Aorta (tissue), 5 donors: ENCODE data around the gene ITM2C. TPM values are rescaled to one million over a fixed set of nuclear protein-coding genes. Genes with fewer than 3 reads are reported as not detected.

Source experiments
- ATAC-seq: fragments of 200-7000 bp; cut with Tn5 transposase; one replicate; pipeline ENCODE4 v1.9.1; 2022; ENCODE audit warnings: moderate library complexity; ENCODE audit not compliant: low FRiP score
- DNase-seq, 2 donors: peaks; one replicate each; pipeline ENCODE4 v3.0.0-alpha.2; 2020
- H3K27ac ChIP-seq, 2 donors: one replicate each; pipeline ENCODE4 v1.5.1; 2013; ENCODE audit warnings: low read length in 2 of 2, mild to moderate bottlenecking in 2 of 2, moderate library complexity in 2 of 2, control low read depth in 1 of 2, inconsistent platforms in 1 of 2, low read depth in 1 of 2
- H3K27me3 ChIP-seq, 2 donors: one replicate each; pipeline ENCODE4 v1.6.1; 2013; ENCODE audit warnings: control low read depth in 1 of 2, low read length in 1 of 2, mild to moderate bottlenecking in 1 of 2, moderate library complexity in 1 of 2; ENCODE audit not compliant: insufficient read depth in 2 of 2, control insufficient read depth in 1 of 2
- H3K36me3 ChIP-seq, 2 donors: one replicate each; pipeline ENCODE4 v1.6.1; 2013; ENCODE audit warnings: control low read depth in 1 of 2, low read length in 1 of 2, mild to moderate bottlenecking in 1 of 2; ENCODE audit not compliant: insufficient read depth in 2 of 2, control insufficient read depth in 1 of 2
- H3K4me1 ChIP-seq, 2 donors: one replicate each; pipeline ENCODE4 v1.6.1; 2013; ENCODE audit warnings: low read length in 2 of 2, control low read depth in 1 of 2, mild to moderate bottlenecking in 1 of 2, moderate library complexity in 1 of 2; ENCODE audit not compliant: insufficient read depth in 2 of 2, control insufficient read depth in 1 of 2
- H3K4me3 ChIP-seq, 2 donors: one replicate each; pipeline ENCODE4 v1.5.1; 2013; ENCODE audit warnings: low read length in 2 of 2, control low read depth in 1 of 2, mild to moderate bottlenecking in 1 of 2
- H3K9me3 ChIP-seq: one replicate; pipeline ENCODE4 v1.6.1; 2013; ENCODE audit warnings: mild to moderate bottlenecking, low read length; ENCODE audit not compliant: control insufficient read depth
- WGBS, 2 donors: extraction: QIAGEN DNeasy Blood & Tissue Kit; methylation state at CpG; one replicate each; pipeline ENCODE4 v1.1.7; 2013; 5-methylcytosine and 5-hydroxymethylcytosine counted together
- intact Hi-C, 2 donors: fragments of 100-400 bp; cut with DNase I; formaldehyde crosslinking; loops; one replicate each; pipeline versions ENCODE4 v1.14.2 to v1.15.0; 2022
- polyA plus RNA-seq, 2 donors: library from polyadenylated mRNA; stranded (reverse); fragments of 200-250 nt; gene quantifications; one replicate each; pipeline ENCODE4 v1.2.3, GENCODE V29; 2013
- total RNA-seq, 2 donors: library from RNA; stranded (reverse); fragmentation: NEBNext Ultra II Directional; extraction: Animal tissue kit (Norgen Biotek cat#: 25700); gene quantifications; one replicate each; pipeline ENCODE4 v1.2.1, GENCODE V29; 2021
- donor health status: healthy with polysubstance abuse.
- donor health status: Bipolar disorder and iron deficiency.
- donor health status: DM: no; HTN: no; CAD: no.
- donor health status: DM: no; HTN: no; CAD: no.
- donor health status: DM: yes; HTN: yes; CAD: no.

ITM2C gene
- total and polyA plus RNA-seq, 4 donors: 59.6 to 117 (median 90.5) TPM

DNA sequence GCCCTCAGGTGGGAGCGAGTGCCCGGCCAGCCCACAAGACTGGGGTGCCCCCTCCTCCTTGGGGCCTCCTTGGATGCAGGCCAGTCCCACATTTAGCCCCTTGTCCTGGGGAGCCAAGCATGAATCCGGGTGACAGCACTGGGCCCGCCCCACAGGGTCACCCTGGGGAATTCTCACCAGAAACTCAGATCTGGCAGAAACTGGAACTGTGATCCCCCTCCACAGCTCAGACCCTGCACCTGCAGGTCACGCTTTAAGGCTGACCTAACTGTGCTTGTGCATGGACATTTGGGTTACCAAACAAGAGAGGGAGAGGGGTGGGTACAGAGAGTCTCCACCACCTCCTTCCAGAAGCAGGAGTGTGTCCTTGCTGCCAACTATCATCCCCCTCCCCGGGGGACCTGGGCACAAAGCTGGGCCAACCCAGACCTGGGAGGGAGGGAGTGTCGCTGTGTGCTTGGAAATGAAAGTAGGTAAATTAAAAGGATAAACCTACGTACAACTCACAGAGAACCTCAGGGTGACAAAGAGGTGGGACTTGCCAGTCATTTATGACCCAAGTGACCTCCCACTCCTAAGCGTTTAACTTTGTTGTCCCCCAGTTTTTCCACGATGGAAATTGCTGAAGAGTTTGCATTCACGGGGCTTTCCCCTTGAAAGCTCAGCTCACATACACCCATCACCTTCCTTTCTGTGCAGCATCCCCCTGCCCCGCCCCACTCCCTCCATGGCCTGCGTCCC is 9.1 kb downstream of the ITM2C start:
- Histone ChIP-seq H3K36me3 (no peaks in the 10 kb centered on the region), H3K9me3 (no peaks in the 10 kb centered on the region), H3K27me3 (no peaks in the 10 kb centered on the region), H3K27ac (no peak overlapping the region), H3K4me3 (no peak overlapping the region), H3K4me1 (peaks cover 0 to 4% of the 10 kb centered on the region in 2 donors)
- ATAC-seq: no peak
- DNase-seq: no peak
- 78 to 84% methylated on average over 13 of the region's 13 CpGs for WGBS, 2 donors
- intact Hi-C loops: no loop called here

DNA sequence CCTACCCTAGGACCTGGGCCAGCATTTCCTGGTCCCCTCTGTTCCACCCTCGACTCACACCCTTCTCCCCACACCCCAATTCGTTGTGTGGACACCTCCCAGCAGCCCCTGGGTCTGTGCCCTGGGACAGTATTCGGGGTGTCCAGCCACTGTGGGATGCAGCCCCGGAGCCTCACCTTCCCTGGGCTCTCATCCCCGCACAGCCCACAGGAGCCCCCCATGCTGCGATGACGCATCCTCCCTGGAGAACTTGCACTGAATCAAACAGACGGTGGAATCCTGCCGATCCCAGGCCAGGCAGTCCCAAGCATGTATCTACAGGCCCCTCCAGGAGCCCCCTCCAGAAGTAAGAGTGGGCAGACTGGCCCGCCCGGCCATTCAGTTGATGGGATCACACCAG is 9.7 kb downstream of the ITM2C start:
- ATAC-seq (no peak), DNase-seq (no peak)
- no peaks in the 10 kb centered on the region for H3K9me3 ChIP-seq
- no peak overlapping the region for H3K27ac ChIP-seq
- H3K27me3 ChIP-seq: no peaks in the 10 kb centered on the region
- H3K4me3 ChIP-seq: no peak overlapping the region
- WGBS, 2 donors: 91 to 92% methylated on average over 11 of the region's 11 CpGs
- peaks cover 0 to 4% of the 10 kb centered on the region in 2 donors for H3K4me1 ChIP-seq
- no peaks in the 10 kb centered on the region for H3K36me3 ChIP-seq
- intact Hi-C loops: no loop called here

DNA sequence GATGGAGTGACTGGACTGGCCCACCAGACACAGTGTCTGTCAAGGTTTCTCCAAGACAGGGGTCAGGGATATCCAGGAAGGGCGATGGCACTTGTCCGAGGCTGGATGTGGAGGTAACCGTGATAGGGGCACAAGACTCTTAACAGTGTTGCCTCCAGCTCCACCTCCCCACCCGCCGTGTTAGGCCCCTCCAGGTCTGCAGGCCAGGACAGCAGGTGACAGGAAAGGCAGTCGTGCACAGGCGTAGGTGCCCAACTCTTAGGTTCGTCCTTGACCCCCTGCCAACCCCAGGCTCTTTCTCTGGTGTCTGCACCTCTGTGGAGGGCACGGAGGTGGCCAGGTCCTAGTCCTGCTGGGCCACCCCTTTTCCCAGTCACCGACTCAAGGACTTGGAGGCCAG is 10.1 kb downstream of the ITM2C start:
- Histone ChIP-seq H3K4me3 (no peak overlapping the region), H3K27ac (no peak overlapping the region), H3K9me3 (no peaks in the 10 kb centered on the region), H3K27me3 (no peaks in the 10 kb centered on the region), H3K4me1 (peaks cover 0 to 4% of the 10 kb centered on the region in 2 donors), H3K36me3 (no peaks in the 10 kb centered on the region)
- DNase-seq: peak in 1 of 2 donors; percentile 32
- intact Hi-C loops: no loop called here
- ATAC-seq: no peak
- 95% methylated on average over 10 of the region's 10 CpGs for WGBS, 2 donors

GRCh38 chr2:230875347-230876315 is 10.9 kb downstream of the ITM2C start:
- Histone ChIP-seq H3K27ac (no peak overlapping the region), H3K9me3 (no peaks in the 10 kb centered on the region), H3K27me3 (no peaks in the 10 kb centered on the region), H3K36me3 (no peaks in the 10 kb centered on the region), H3K4me3 (no peak overlapping the region), H3K4me1 (peaks cover 0 to 4% of the 10 kb centered on the region in 2 donors)
- WGBS, 2 donors: 94 to 95% methylated on average over 34 of the region's 34 CpGs
- intact Hi-C loops: no loop called here
- DNase-seq (peak in 1 of 2 donors; percentile 26), ATAC-seq (no peak)

DNA sequence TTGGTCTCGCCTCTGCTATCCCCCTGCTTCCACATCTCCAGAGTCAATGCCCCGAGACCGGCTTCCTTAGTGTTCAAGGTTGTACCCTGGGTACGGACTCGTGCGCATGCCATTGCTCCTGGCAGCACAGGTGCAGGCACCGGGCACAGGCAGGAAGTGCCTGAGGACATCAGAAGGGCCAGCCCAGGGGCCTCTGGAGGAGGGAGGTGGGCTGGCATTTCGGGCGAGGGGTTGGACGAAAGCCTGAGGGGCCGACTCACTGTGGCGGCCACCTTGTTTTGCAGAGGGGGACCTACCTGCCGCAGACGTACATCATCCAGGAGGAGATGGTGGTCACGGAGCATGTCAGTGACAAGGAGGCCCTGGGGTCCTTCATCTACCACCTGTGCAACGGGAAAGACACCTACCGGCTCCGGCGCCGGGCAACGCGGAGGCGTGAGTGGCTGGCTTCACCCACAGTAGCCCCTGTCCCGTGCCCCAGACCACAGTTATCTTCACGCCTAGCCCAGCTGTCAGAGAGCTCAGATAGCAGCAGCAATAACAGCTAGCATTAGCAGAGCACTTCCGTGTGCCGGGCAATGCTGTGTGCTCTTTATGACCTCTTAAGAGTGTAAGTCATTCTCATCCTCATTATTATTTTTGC is 12.5 kb downstream of the ITM2C start:
- ATAC-seq (no peak), DNase-seq (peak; percentile 40 to 72)
- H3K4me3 ChIP-seq: no peak overlapping the region
- WGBS, 2 donors: 91 to 94% methylated on average over 27 of the region's 27 CpGs
- H3K9me3 ChIP-seq: no peaks in the 10 kb centered on the region
- no peak overlapping the region for H3K27ac ChIP-seq
- H3K27me3 ChIP-seq: no peaks in the 10 kb centered on the region
- no peaks in the 10 kb centered on the region for H3K4me1 ChIP-seq
- no peaks in the 10 kb centered on the region for H3K36me3 ChIP-seq
- intact Hi-C loops: no loop called here

DNA sequence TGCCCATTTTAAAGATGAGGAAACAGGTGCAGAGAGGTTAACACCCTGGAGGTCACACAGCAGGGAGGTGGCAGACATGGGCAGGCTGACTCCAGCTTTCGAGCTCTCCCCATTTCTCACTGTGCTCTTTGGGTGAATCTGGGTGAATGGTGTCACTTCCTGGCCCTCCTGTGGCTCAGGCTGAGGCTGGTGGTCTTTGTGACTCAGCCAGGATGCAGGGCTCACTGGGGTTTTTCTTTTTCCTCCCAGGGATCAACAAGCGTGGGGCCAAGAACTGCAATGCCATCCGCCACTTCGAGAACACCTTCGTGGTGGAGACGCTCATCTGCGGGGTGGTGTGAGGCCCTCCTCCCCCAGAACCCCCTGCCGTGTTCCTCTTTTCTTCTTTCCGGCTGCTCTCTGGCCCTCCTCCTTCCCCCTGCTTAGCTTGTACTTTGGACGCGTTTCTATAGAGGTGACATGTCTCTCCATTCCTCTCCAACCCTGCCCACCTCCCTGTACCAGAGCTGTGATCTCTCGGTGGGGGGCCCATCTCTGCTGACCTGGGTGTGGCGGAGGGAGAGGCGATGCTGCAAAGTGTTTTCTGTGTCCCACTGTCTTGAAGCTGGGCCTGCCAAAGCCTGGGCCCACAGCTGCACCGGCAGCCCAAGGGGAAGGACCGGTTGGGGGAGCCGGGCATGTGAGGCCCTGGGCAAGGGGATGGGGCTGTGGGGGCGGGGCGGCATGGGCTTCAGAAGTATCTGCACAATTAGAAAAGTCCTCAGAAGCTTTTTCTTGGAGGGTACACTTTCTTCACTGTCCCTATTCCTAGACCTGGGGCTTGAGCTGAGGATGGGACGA is 13.2 kb downstream of the ITM2C start:
- Histone ChIP-seq H3K36me3 (no peaks in the 10 kb centered on the region), H3K4me1 (no peaks in the 10 kb centered on the region), H3K9me3 (no peaks in the 10 kb centered on the region), H3K4me3 (no peak overlapping the region), H3K27ac (no peak overlapping the region), H3K27me3 (no peaks in the 10 kb centered on the region)
- ATAC-seq: no peak
- 78 to 81% methylated on average over 20 of the region's 20 CpGs for WGBS, 2 donors
- DNase-seq: peak; percentile 32 to 48
- intact Hi-C loops: no loop called here

DNA sequence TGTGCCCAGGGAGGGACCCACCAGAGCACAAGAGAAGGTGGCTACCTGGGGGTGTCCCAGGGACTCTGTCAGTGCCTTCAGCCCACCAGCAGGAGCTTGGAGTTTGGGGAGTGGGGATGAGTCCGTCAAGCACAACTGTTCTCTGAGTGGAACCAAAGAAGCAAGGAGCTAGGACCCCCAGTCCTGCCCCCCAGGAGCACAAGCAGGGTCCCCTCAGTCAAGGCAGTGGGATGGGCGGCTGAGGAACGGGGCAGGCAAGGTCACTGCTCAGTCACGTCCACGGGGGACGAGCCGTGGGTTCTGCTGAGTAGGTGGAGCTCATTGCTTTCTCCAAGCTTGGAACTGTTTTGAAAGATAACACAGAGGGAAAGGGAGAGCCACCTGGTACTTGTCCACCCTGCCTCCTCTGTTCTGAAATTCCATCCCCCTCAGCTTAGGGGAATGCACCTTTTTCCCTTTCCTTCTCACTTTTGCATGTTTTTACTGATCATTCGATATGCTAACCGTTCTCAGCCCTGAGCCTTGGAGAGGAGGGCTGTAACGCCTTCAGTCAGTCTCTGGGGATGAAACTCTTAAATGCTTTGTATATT is 14.0 kb downstream of the ITM2C start:
- H3K4me1 ChIP-seq: no peaks in the 10 kb centered on the region
- H3K9me3 ChIP-seq: no peaks in the 10 kb centered on the region
- H3K27ac ChIP-seq: no peak overlapping the region
- peak in 1 of 2 donors; percentile 67 for DNase-seq
- no peaks in the 10 kb centered on the region for H3K36me3 ChIP-seq
- H3K4me3 ChIP-seq: no peak overlapping the region
- no peaks in the 10 kb centered on the region for H3K27me3 ChIP-seq
- intact Hi-C loops: no loop called here
- WGBS, 2 donors: 62 to 66% methylated on average over 10 of the region's 10 CpGs
- no peak for ATAC-seq
